Measurements from ENCODE around the gene ADCY1. TPM values are rescaled to one million over a fixed set of nuclear protein-coding genes. Genes with fewer than 3 reads are reported as not detected.

The ADCY1 gene
- total RNA-seq, 4 donors from 2014 or later = 2.3 to 4.8 (median 2.8) TPM

GRCh38 chr7:45692031-45692430, 117.9 kb downstream of the ADCY1 start:
- no peak for TF ChIP-seq CTCF (IDR thresholded peaks at IDR 0.05)
- ATAC-seq (ENCODE audit: low FRiP score) (no peak), DNase-seq (ENCODE audit: low spot score) (no peak)

- no peak for TF ChIP-seq CTCF (IDR thresholded peaks at IDR 0.05)
- no peak for DNase-seq (ENCODE audit: low spot score)
- ATAC-seq (ENCODE audit: low FRiP score) = no peak
Observed at GRCh38 chr7:45695249-45695995, 121.3 kb downstream of the ADCY1 start.

- ATAC-seq (ENCODE audit: low FRiP score) (no peak), DNase-seq (ENCODE audit: low spot score) (no peak)
- no peak for TF ChIP-seq CTCF (IDR thresholded peaks at IDR 0.05)
Observed at GRCh38 chr7:45696476-45696875, 122.3 kb downstream of the ADCY1 start.

GRCh38 chr7:45697576-45698136, 123.5 kb downstream of the ADCY1 start:
- ATAC-seq (ENCODE audit: low FRiP score) (no peak), DNase-seq (ENCODE audit: low spot score) (no peak)
- no peak for TF ChIP-seq CTCF (IDR thresholded peaks at IDR 0.05)

GRCh38 chr7:45698303-45699014, 124.3 kb downstream of the ADCY1 start:
- TF ChIP-seq CTCF (IDR thresholded peaks at IDR 0.05) = no peak
- DNase-seq (ENCODE audit: low spot score) = no peak
- ATAC-seq (ENCODE audit: low FRiP score) = no peak

- no peak for DNase-seq (ENCODE audit: low spot score)
- TF ChIP-seq CTCF (IDR thresholded peaks at IDR 0.05) = no peak
- no peak for ATAC-seq (ENCODE audit: low FRiP score)
Observed at GRCh38 chr7:45699015-45699309, 124.8 kb downstream of the ADCY1 start.
